Lower leg skin (tissue), 4 donors: ENCODE data around the gene SHROOM2. TPM values are rescaled to one million over a fixed set of nuclear protein-coding genes. Genes with fewer than 3 reads are reported as not detected.

Experiments
- DNase-seq, 2 donors: peaks; one replicate each; pipeline ENCODE4 v3.0.0-alpha.2; 2019; ENCODE audit warnings: low spot score in 2 of 2
- H3K4me3 ChIP-seq: fragments of 200-600 bp; sonication (generic); 2 replicates; pipeline ENCODE4 v1.5.1; 2017; ENCODE audit warnings: mild to moderate bottlenecking, low read depth; ENCODE audit not compliant: poor library complexity, severe bottlenecking
- POLR2A ChIP-seq, 2 donors: fragments of 450-650 bp; IDR thresholded peaks; one replicate each; pipeline ENCODE4 v1.6.1; 2016 to 2017; ENCODE audit warnings: antibody characterized with exemption in 2 of 2, mild to moderate bottlenecking in 1 of 2, moderate library complexity in 1 of 2
- WGBS, 2 donors: methylation state at CpG; one replicate each; pipeline ENCODE4 v1.1.5; 2018; 5-methylcytosine and 5-hydroxymethylcytosine counted together
- intact Hi-C: fragments of 100-400 bp; cut with DNase I; formaldehyde crosslinking; loops from one replicate; pipeline ENCODE4 v1.15.0; 2023; ENCODE audit warnings: low total_unique reads
- total RNA-seq, 4 donors: library from RNA; depleted of rRNA; stranded (reverse); fragments of >200 nt; gene quantifications; one replicate each; pipeline ENCODE4 v1.1.0, GENCODE V29; 2016
- TF ChIP-seq, protein P1 (sequence below), 3 donors: fragments of 450-650 bp; IDR thresholded peaks; one replicate each; pipeline ENCODE4 v1.5.1; 2016; ENCODE audit warnings: antibody characterized with exemption in 3 of 3, mild to moderate bottlenecking in 3 of 3, moderate library complexity in 2 of 3

Gene SHROOM2
- total RNA-seq, 4 donors from 2014 or later: 7.4 to 9.6 (median 8.6) TPM

DNA sequence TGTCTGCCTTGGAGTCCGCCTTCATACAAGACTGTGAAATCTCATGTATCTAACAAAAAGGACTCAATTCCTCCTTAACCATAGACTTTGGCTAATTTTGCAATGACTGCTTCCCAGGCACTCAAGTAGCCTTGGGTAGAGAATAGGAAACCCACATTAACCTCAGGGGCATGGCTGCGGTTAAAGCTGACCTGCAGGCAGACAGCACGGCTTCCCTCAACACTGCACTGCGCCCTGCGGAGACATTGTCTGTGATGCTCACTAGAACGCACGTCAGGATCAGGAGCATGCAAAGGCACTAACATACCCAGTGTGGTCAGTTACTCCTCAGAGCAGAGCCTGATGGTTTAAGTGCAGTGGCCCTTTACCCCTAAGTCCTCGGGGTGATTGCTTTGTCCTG lies 10.3 kb upstream of the SHROOM2 start:
- 80 to 85% methylated on average over 8 of the region's 8 CpGs for WGBS, 2 donors
- TF ChIP-seq, protein P1, sequence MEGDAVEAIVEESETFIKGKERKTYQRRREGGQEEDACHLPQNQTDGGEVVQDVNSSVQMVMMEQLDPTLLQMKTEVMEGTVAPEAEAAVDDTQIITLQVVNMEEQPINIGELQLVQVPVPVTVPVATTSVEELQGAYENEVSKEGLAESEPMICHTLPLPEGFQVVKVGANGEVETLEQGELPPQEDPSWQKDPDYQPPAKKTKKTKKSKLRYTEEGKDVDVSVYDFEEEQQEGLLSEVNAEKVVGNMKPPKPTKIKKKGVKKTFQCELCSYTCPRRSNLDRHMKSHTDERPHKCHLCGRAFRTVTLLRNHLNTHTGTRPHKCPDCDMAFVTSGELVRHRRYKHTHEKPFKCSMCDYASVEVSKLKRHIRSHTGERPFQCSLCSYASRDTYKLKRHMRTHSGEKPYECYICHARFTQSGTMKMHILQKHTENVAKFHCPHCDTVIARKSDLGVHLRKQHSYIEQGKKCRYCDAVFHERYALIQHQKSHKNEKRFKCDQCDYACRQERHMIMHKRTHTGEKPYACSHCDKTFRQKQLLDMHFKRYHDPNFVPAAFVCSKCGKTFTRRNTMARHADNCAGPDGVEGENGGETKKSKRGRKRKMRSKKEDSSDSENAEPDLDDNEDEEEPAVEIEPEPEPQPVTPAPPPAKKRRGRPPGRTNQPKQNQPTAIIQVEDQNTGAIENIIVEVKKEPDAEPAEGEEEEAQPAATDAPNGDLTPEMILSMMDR (IDR thresholded peaks at IDR 0.05): no peak
- no peak for TF ChIP-seq POLR2A (IDR thresholded peaks at IDR 0.05)
- intact Hi-C loops: no loop called here
- H3K4me3 ChIP-seq: no peak overlapping the region
- no peak for DNase-seq

DNA sequence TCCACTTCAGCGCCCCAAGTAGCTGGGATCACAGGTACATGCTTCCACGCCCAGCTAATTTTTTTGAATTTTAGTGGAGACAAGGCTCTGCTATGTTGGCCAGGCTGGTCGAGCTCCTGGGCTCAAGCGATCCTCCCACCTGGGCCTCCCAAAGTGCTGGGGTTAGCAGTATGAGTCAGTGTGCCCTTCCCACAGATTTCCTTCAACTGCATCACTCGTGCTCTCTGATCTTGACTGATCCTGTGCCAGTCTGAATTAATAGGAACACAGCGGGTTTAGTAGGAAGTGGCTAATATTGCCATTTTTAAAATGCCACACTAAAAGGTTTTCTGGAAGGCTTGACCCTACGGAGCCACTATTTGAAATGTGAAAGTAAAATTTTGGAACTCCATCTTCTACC lies 4.3 kb upstream of the SHROOM2 start:
- H3K4me3 ChIP-seq: no peak overlapping the region
- whole genome bisulfite sequencing, 2 donors: 66 to 74% methylated on average over 3 to 7 of the region's 7 CpGs
- DNase-seq: no peak
- intact Hi-C loops: no loop called here
- TF ChIP-seq POLR2A (IDR thresholded peaks at IDR 0.05): no peak

DNA sequence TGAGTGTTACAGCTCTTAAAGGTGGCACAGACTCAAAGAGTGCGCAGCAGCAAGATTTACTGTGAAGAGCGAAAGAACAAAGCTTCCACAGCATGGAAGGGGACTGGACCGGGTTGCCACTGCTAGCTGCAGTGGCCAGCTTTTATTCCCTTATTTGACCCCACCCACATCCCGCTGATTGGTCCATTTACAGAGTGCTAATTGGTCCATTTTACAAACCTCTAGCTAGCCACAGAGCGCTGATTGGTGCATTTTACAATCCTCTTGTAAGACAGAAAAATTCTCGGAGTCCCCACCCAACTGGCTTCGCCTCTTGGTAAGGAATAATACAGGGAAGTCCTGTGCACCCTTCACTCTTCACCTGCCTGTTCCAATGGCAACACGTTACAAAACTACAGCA lies 1.9 kb upstream of the SHROOM2 start:
- TF ChIP-seq, protein P1 (IDR thresholded peaks at IDR 0.05): no peak
- no peak for TF ChIP-seq POLR2A (IDR thresholded peaks at IDR 0.05)
- DNase-seq: no peak
- no peak overlapping the region for H3K4me3 ChIP-seq
- WGBS, 2 donors: 88 to 90% methylated on average over 7 to 8 of the region's 8 CpGs
- intact Hi-C loops: no loop called here

DNA sequence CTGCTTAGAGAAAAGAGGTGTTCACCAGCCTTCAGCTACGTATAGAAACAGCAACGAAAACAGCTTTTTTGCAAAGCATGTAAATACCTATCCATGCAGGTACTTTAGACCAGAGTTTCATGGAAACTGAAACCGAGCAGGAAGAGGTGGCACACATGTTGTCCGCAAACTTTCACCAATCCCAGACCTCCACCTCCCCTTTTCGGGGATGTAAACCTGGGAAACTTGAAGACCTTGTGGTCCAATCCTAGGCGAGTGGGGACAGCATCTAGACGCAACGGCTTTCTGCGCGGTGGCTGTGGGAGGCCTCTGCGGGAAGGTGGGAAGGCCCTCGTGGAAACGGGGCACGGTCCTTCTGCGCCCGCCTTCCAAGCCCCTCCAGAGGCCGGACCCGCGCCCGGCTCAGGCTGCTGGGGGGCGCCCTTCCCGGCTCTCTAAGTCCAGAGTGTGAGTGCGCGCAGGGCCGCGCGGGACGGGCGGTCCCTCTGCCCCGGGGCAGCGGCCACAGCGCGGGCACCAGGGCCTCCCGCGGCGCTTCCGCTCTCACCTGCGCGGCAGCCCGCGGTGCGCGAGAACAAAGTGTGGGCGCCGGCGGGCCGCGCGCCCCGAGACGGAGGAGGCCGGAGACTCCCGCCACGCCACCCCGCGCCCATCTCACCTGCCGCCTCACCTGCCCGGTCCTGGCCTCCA lies 830 bp upstream of the SHROOM2 start:
- WGBS, 2 donors: 43 to 55% methylated on average over 5 to 13 of the region's 58 CpGs
- H3K4me3 ChIP-seq: no peak overlapping the region
- TF ChIP-seq, protein P1 (IDR thresholded peaks at IDR 0.05): no peak
- no peak for TF ChIP-seq POLR2A (IDR thresholded peaks at IDR 0.05)
- no peak for DNase-seq
- intact Hi-C loops: no loop called here

DNA sequence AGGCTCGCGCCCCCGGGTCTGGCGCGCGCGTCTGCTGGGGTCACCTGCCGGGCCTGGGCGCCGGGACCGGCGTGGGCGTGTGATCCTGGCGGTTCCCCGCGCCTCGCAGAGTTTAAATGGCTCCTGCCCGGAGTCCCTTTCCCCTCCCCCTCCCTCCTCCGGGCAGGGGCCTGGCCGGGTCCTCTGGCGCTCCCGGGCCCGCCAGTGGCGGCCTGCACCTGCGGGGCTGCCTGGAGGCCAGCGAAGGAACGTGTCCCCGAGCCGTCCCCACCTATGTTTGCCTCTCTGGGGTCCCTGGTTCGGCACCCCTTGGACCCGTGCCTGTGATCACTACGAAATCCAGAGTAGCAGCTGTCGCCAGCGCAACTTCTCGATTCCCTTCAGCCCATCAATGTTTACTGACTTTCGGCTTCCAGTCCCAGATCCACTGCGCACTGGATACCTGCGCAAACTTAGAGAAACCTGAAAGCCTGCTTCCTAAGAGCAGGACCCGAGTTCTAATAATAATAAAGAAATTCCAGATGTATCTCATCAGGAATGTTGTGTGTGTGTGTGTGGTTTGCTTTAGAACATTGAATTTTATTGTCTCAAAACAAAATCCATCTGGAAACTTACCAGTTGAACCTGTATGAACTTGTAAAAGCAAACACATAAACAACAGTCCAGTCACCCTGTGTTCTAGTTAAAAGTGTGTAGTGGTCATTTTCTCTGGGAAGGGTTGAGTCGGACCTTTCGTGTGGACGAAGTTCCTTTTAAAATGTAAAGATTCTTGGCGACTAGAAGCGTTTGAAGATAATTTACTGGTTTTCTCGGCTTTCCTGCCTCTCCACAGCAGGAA lies 788 bp downstream of the SHROOM2 start:
- 17 to 21% methylated on average over 20 to 36 of the region's 45 CpGs for WGBS, 2 donors

DNA sequence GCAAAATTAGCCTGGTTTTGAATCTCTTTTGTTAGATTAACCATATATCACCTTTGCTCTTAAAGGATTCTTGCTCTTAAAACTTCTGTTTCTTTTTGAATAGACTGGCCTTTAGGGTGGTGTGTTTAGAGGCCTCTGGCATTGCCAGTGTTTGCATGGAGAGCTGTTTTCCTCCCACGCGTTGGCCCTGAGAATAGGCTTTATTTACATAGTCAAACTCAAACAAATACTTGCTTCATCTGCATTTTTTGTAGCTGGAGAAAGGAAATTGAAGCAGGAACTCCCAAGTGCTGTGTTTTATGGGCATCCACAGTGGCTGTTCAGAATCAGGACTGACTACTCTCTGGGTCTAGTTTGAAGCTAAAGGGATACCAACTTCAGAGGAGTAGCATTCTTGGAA lies 2.7 kb downstream of the SHROOM2 start:
- TF ChIP-seq, protein P1 (IDR thresholded peaks at IDR 0.05): no peak
- TF ChIP-seq POLR2A (IDR thresholded peaks at IDR 0.05): no peak
- H3K4me3 ChIP-seq: no peak overlapping the region
- WGBS, 2 donors: 25 to 27% methylated on average over 2 of the region's 2 CpGs
- DNase-seq: no peak
- intact Hi-C loops: no loop called here

More for the DNA sequence above, 788 bp downstream of the SHROOM2 start:
- intact Hi-C loops: no loop called here
- H3K4me3 ChIP-seq: no peak overlapping the region
- no peak for DNase-seq
- TF ChIP-seq, protein P1 (IDR thresholded peaks at IDR 0.05): no peak
- TF ChIP-seq POLR2A (IDR thresholded peaks at IDR 0.05): no peak
